ENCODE measurements around the gene SYT3. TPM values are rescaled to one million over a fixed set of nuclear protein-coding genes. Genes with fewer than 3 reads are reported as not detected.

Gene SYT3
- not detected in 2 replicates for total RNA-seq

GRCh38 chr19:50639121-50640112, at the start of gene SYT3:
SYT3 (minus strand) TSS chr19:50639881; CDS start chr19:50637411, 2,470 bp downstream.

GRCh38 chr19:50649433-50650391, 10.0 kb upstream of the SYT3 start, which contains the start of gene C19orf81:
C19orf81 (plus strand) TSS chr19:50649445; CDS start chr19:50649445, 0 bp downstream.

Other genes with a start within 250 kb of the SYT3 start
- gene SPIB, start 220.9 kb downstream of the SYT3 start, total RNA-seq = not detected in 2 replicates
- gene MYBPC2, start 207.0 kb downstream of the SYT3 start, total RNA-seq = not detected in 2 replicates
- 75.7 and 78.8 TPM in 2 replicates for gene EMC10, start 163.4 kb downstream of the SYT3 start, total RNA-seq
- 0.23 and 0.78 TPM in 2 replicates for gene GARIN5A, start 163.0 kb downstream of the SYT3 start, total RNA-seq
- 36.5 and 50.0 TPM in 2 replicates for gene JOSD2, start 128.7 kb downstream of the SYT3 start, total RNA-seq
- not detected in 2 replicates for gene ASPDH, start 126.0 kb downstream of the SYT3 start, total RNA-seq
- gene LRRC4B, start 71.4 kb downstream of the SYT3 start, total RNA-seq = not detected in 2 replicates
- not detected in 2 replicates for gene C19orf81, start 9.6 kb upstream of the SYT3 start, total RNA-seq
- gene SHANK1, start 79.9 kb upstream of the SYT3 start, total RNA-seq = 0.04 TPM in 1 of 2 replicates, not detected in the other
- 1.9 and 3.3 TPM in 2 replicates for gene CLEC11A, start 83.5 kb upstream of the SYT3 start, total RNA-seq
- not detected in 2 replicates for gene GPR32, start 130.6 kb upstream of the SYT3 start, total RNA-seq
- gene ACP4, start 150.5 kb upstream of the SYT3 start, total RNA-seq = not detected in 2 replicates
- gene KLK1, start 183.9 kb upstream of the SYT3 start, total RNA-seq = 0.55 TPM in 1 of 2 replicates, not detected in the other
- gene KLK15, start 193.7 kb upstream of the SYT3 start, total RNA-seq = not detected in 2 replicates
- not detected in 2 replicates for gene KLK3, start 215.0 kb upstream of the SYT3 start, total RNA-seq
- not detected in 2 replicates for gene KLK2, start 233.6 kb upstream of the SYT3 start, total RNA-seq